ENCODE results near the gene CDC25C. TPM values are rescaled to one million over a fixed set of nuclear protein-coding genes. Genes with fewer than 3 reads are reported as not detected.
A peak's percentile ranks its signal among the peaks of the same experiment; 100 is the strongest.

CDC25C gene
- total and polyA plus RNA-seq, 9 of the 15 experiments (the other 6 are each of a cell fraction or from before 2014, with no cell fraction given): 19.1 to 63.7 (median 31.9) TPM

- TF ChIP-seq MED1 (CRISPR knock-in tag; IDR thresholded peaks at IDR 0.05; ENCODE audit: borderline replicate concordance) (no peak), ZEB2 (IDR thresholded peaks at IDR 0.05) (no peak), ZFX (CRISPR knock-in tag; IDR thresholded peaks at IDR 0.05) (peak; percentile 96), FIP1L1 (IDR thresholded peaks at IDR 0.05; ENCODE audit: low read depth, low read length, poor library complexity, severe bottlenecking) (no peak), SREBF2 (CRISPR knock-in tag; IDR thresholded peaks at IDR 0.05) (no peak), ZBTB5 (IDR thresholded peaks at IDR 0.05) (no peak), PRPF4 (IDR thresholded peaks at IDR 0.05; ENCODE audit: insufficient read depth, low read depth, low read length, poor library complexity, severe bottlenecking) (no peak), CHD2 (IDR thresholded peaks at IDR 0.05; ENCODE audit: low read depth, low read length) (peak; percentile 74), RAD51 (IDR thresholded peaks at IDR 0.05; ENCODE audit: borderline replicate concordance, low read depth) (no peak), ZNF57 (CRISPR knock-in tag; IDR thresholded peaks at IDR 0.05) (no peak), ZNF766 (CRISPR knock-in tag; conservative IDR thresholded peaks at IDR 0.05) (no peak), ATF7 (IDR thresholded peaks at IDR 0.05) (peak; percentile 72; the same call in 1 of the 2 replicates)
- TF ChIP-seq, protein P1, sequence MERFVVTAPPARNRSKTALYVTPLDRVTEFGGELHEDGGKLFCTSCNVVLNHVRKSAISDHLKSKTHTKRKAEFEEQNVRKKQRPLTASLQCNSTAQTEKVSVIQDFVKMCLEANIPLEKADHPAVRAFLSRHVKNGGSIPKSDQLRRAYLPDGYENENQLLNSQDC (CRISPR knock-in tag; IDR thresholded peaks at IDR 0.05): 0 out of 2 replicates have a peak, but pooled peaks have one; percentile 40
- TF ChIP-seq, protein P2, sequence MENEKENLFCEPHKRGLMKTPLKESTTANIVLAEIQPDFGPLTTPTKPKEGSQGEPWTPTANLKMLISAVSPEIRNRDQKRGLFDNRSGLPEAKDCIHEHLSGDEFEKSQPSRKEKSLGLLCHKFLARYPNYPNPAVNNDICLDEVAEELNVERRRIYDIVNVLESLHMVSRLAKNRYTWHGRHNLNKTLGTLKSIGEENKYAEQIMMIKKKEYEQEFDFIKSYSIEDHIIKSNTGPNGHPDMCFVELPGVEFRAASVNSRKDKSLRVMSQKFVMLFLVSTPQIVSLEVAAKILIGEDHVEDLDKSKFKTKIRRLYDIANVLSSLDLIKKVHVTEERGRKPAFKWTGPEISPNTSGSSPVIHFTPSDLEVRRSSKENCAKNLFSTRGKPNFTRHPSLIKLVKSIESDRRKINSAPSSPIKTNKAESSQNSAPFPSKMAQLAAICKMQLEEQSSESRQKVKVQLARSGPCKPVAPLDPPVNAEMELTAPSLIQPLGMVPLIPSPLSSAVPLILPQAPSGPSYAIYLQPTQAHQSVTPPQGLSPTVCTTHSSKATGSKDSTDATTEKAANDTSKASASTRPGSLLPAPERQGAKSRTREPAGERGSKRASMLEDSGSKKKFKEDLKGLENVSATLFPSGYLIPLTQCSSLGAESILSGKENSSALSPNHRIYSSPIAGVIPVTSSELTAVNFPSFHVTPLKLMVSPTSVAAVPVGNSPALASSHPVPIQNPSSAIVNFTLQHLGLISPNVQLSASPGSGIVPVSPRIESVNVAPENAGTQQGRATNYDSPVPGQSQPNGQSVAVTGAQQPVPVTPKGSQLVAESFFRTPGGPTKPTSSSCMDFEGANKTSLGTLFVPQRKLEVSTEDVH (IDR thresholded peaks at IDR 0.05; ENCODE audit: low read depth, partially characterized antibody): peak; percentile 34
- TF ChIP-seq, protein P3, sequence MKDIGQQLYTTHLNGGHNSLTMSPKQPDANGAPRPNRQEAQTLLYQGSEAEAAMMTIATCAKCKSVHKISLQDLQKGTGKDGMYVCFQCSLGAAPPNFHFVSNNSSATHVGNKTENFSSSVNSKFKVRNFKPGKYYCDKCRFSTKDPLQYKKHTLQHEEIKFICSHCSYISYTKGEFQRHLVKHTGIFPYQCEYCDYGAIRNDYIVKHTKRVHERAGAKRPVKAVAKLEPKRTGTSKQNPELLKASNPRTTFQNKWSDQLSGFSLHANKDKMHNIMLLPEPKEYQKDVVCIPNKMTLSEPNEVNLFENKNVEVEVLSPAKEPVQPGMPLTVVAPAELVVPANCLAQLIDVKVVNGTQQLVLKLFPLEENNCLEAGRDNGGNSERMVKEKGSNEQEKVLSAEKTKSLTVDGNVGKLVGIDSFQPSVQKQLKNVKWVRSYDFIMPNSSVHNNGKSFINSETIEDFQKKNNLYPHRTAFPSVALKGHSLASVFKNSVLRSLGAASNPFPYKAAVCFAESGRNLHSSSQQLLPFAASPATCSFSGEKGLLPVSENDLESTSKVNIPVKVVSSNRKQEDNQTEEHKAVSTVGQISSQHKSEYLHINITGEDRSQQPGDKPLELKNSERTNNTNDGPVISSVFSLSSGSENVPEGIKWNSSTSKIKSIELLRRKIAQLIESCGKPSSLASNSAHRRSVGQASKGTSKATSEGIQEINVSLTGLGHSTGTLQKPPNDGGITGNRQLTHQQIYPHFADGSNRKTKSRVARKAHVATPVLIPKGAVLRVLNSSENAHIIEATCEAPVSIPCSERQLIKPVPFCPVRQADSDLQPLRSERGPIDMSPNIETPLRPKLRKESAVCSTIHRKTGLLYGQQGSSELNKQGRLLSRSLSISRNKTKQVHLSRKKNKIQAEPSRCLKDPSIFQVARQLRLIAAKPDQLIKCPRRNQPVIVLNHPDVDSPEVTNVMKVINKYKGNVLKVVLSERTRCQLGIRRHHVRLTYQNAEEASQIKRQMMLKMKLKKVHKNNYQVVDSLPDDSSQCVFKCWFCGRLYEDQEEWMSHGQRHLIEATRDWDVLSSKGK (CRISPR knock-in tag; IDR thresholded peaks at IDR 0.05): no peak
Measured at GRCh38 chr5:138331449-138332368, at the start of gene CDC25C (continued).

Data from K562 (cell line).